HCT116 (cell line): ENCODE measurements around the gene CTBP2. TPM values are rescaled to one million over a fixed set of nuclear protein-coding genes. Genes with fewer than 3 reads are reported as not detected.

Source experiments
- ATAC-seq: fragments of 200-7000 bp; cut with Tn5 transposase; 2 replicates; pipeline ENCODE4 v1.9.1; 2020; ENCODE audit warnings: mild to moderate bottlenecking, moderate library complexity
- BruUV-seq: library from RNA; stranded (reverse); fragments of 400-500 nt; replicated peaks from 2 replicates; lab custom pipeline; 2021; lab: Mats Ljungman, UMichigan
- CTCF ChIA-PET: fragments of 300-600 bp; sonication (Branson Sonifier 250); formaldehyde crosslinking; loops from one replicate; lab custom pipeline; 2021; ENCODE audit warnings: antibody characterized with exemption; lab: Charles Lee
- POLR2A ChIA-PET: fragments of 300-600, 350-600 bp; sonication (Branson Sonifier 250); formaldehyde crosslinking; loops from one replicate; lab custom pipeline; 2021; ENCODE audit warnings: antibody characterized with exemption; lab: Charles Lee
- RAD21 ChIA-PET, 2 experiments: fragments of 300-600 bp; sonication (Branson Sonifier 250); formaldehyde crosslinking; loops; one replicate each; lab custom pipeline; 2023; ENCODE audit warnings: low total read pairs in 2 of 2; ENCODE audit not compliant: uncharacterized antibody in 2 of 2, unreplicated experiment in 2 of 2, low non-redundant PET in 1 of 2; lab: Charles Lee
- DNase-seq: peaks from one replicate; pipeline ENCODE4 v3.0.0-alpha.2; 2010; ENCODE audit warnings: low read depth, low spot score
- H2AFZ ChIP-seq: fragments of 200-600 bp; shearing (Covaris generic), sonication (generic); 2 replicates; pipeline ENCODE4 v1.6.1; 2017; ENCODE audit warnings: low read depth, mixed run types, mixed read lengths, antibody characterized with exemption, low read length; ENCODE audit not compliant: poor library complexity, severe bottlenecking
- H3K27ac ChIP-seq: 2 replicates; pipeline ENCODE4 v1.5.1; 2012; ENCODE audit warnings: low read depth, low read length
- H3K27me3 ChIP-seq: fragments of 200-600 bp; sonication (generic); 2 replicates; pipeline ENCODE4 v1.6.1; 2016; ENCODE audit warnings: mixed run types, low read length, mixed read lengths; ENCODE audit not compliant: insufficient read depth
- H3K36me3 ChIP-seq, 2 experiments: fragments of 200-500 bp in 1 of 2; fragments of 200-600 bp in 1 of 2; sonication (Bioruptor generic) in 1 of 2; sonication (generic) in 1 of 2; 2 replicates each; pipeline versions ENCODE4 v1.5.1 to v1.6.1; 2014 to 2016; ENCODE audit warnings: low read length in 2 of 2, inconsistent platforms in 1 of 2, mixed read lengths in 1 of 2, mixed run types in 1 of 2; ENCODE audit not compliant: insufficient read depth in 2 of 2, control insufficient read depth in 1 of 2
- H3K4me1 ChIP-seq, 2 experiments: fragments of 200-600 bp in 1 of 2; sonication (generic) in 1 of 2; 2 replicates each; pipeline versions ENCODE4 v1.5.1 to v1.6.1; 2012 to 2017; ENCODE audit warnings: low read length in 2 of 2, inconsistent platforms in 1 of 2, mild to moderate bottlenecking in 1 of 2, mixed read lengths in 1 of 2, mixed run types in 1 of 2, moderate library complexity in 1 of 2; ENCODE audit not compliant: insufficient read depth in 2 of 2, control insufficient read depth in 1 of 2
- H3K4me2 ChIP-seq: fragments of 200-600 bp; sonication (generic); 2 replicates; pipeline ENCODE4 v1.6.1; 2017; ENCODE audit warnings: mixed run types, low read length, mixed read lengths
- H3K4me3 ChIP-seq, 2 experiments: fragments of 200-600 bp in 1 of 2; sonication (generic) in 1 of 2; replicated peaks in 1 of 2; 2 replicates each; pipeline ENCODE4 v1.5.1; 2011 to 2016; ENCODE audit warnings: low read length in 2 of 2, control low read depth in 1 of 2, low read depth in 1 of 2, mild to moderate bottlenecking in 1 of 2, mixed read lengths in 1 of 2, mixed run types in 1 of 2
- H3K79me2 ChIP-seq: fragments of 200-600 bp; sonication (generic); 2 replicates; pipeline ENCODE4 v1.6.1; 2017; ENCODE audit warnings: mild to moderate bottlenecking, mixed run types, low read length, moderate library complexity, mixed read lengths; ENCODE audit not compliant: insufficient read depth
- H3K9ac ChIP-seq: fragments of 200-600 bp; sonication (generic); 2 replicates; pipeline ENCODE4 v1.6.1; 2016; ENCODE audit warnings: low read length, mixed read lengths
- H3K9me2 ChIP-seq: fragments of 200-600 bp; sonication (generic), shearing (Covaris generic); 2 replicates; pipeline ENCODE4 v1.6.1; 2017; ENCODE audit warnings: mixed run types, mild to moderate bottlenecking, moderate library complexity; ENCODE audit not compliant: insufficient read depth
- H3K9me3 ChIP-seq, 2 experiments: fragments of 200-500 bp in 1 of 2; fragments of 200-600 bp in 1 of 2; sonication (Bioruptor generic) in 1 of 2; sonication (generic) in 1 of 2; 2 replicates each; pipeline ENCODE4 v1.6.1; 2014 to 2017; ENCODE audit warnings: low read length in 2 of 2, mixed read lengths in 2 of 2, inconsistent platforms in 1 of 2, low read depth in 1 of 2, mild to moderate bottlenecking in 1 of 2, mixed run types in 1 of 2, moderate library complexity in 1 of 2; ENCODE audit not compliant: control insufficient read depth in 1 of 2, insufficient read depth in 1 of 2
- H4K20me1 ChIP-seq: fragments of 200-600 bp; sonication (generic), shearing (Covaris generic); 2 replicates; pipeline ENCODE4 v1.6.1; 2017; ENCODE audit warnings: mixed run types, mild to moderate bottlenecking, moderate library complexity; ENCODE audit not compliant: insufficient read depth
- CEBPB ChIP-seq: IDR thresholded peaks from 2 replicates; pipeline ENCODE4 v1.6.1; 2012; ENCODE audit warnings: low read depth
- EZH2 ChIP-seq: fragments of 200-600 bp; sonication (generic); IDR thresholded peaks from 2 replicates; pipeline ENCODE4 v1.6.1; 2017; ENCODE audit warnings: antibody characterized with exemption, mixed run types
- JUND ChIP-seq: IDR thresholded peaks from 2 replicates; pipeline ENCODE4 v1.6.1; 2012
- SP1 ChIP-seq: IDR thresholded peaks from 2 replicates; pipeline ENCODE4 v1.6.1; 2012; ENCODE audit warnings: low read depth
- TCF7L2 ChIP-seq: IDR thresholded peaks from 2 replicates; pipeline ENCODE4 v1.7.0; 2011; ENCODE audit warnings: borderline replicate concordance, inconsistent platforms; ENCODE audit not compliant: insufficient read depth, insufficient read length; ENCODE audit errors: extremely low read depth
- ZFX ChIP-seq: fragments of 450-650 bp; IDR thresholded peaks from 2 replicates; pipeline ENCODE4 v1.6.1; 2017
- ZNF274 ChIP-seq: fragments of 200-500 bp; sonication (Bioruptor generic); IDR thresholded peaks from 2 replicates; pipeline ENCODE4 v1.6.1; 2014; ENCODE audit warnings: mild to moderate bottlenecking, low read depth, low read length, inconsistent platforms
- intact Hi-C: fragments of 100-400 bp; cut with micrococcal nuclease; formaldehyde crosslinking; loops from 2 replicates; pipeline ENCODE4 v1.10.0; 2022
- total RNA-seq: library from RNA; stranded (reverse); gene quantifications from one replicate; pipeline ENCODE4 v1.2.1, GENCODE V29; 2021; ENCODE audit not compliant: unreplicated experiment
- TF ChIP-seq, protein P1 (sequence below): IDR thresholded peaks from 2 replicates; pipeline ENCODE4 v1.6.1; 2012
- TF ChIP-seq, protein P2 (sequence below): IDR thresholded peaks from 2 replicates; pipeline ENCODE4 v1.6.1; 2012
- TF ChIP-seq, protein P3 (sequence below): IDR thresholded peaks from 2 replicates; pipeline ENCODE4 v1.6.1; 2011; ENCODE audit warnings: mild to moderate bottlenecking, low read length, moderate library complexity; ENCODE audit not compliant: insufficient replicate concordance; ENCODE audit errors: extremely low read depth
- TF ChIP-seq, protein P4 (sequence below): IDR thresholded peaks from 2 replicates; pipeline ENCODE4 v1.6.1; 2012; ENCODE audit warnings: low read depth
- TF ChIP-seq, protein P5 (sequence below), 3 experiments: fragments of 200-600 bp in 1 of 3; sonication (generic) in 1 of 3; IDR thresholded peaks in 2 of 3; conservative IDR thresholded peaks in 1 of 3; 2 replicates each; pipeline ENCODE4 v1.5.1; 2012 to 2017; ENCODE audit warnings: low read depth in 2 of 3, low read length in 2 of 3, antibody characterized with exemption in 1 of 3, borderline replicate concordance in 1 of 3, control low read depth in 1 of 3, mild to moderate bottlenecking in 1 of 3, mixed read lengths in 1 of 3, mixed run types in 1 of 3, moderate library complexity in 1 of 3; ENCODE audit not compliant: insufficient read depth in 1 of 3

CTBP2 gene
- total RNA-seq, 1 experiment from 2014 or later, result 144 TPM

DNA sequence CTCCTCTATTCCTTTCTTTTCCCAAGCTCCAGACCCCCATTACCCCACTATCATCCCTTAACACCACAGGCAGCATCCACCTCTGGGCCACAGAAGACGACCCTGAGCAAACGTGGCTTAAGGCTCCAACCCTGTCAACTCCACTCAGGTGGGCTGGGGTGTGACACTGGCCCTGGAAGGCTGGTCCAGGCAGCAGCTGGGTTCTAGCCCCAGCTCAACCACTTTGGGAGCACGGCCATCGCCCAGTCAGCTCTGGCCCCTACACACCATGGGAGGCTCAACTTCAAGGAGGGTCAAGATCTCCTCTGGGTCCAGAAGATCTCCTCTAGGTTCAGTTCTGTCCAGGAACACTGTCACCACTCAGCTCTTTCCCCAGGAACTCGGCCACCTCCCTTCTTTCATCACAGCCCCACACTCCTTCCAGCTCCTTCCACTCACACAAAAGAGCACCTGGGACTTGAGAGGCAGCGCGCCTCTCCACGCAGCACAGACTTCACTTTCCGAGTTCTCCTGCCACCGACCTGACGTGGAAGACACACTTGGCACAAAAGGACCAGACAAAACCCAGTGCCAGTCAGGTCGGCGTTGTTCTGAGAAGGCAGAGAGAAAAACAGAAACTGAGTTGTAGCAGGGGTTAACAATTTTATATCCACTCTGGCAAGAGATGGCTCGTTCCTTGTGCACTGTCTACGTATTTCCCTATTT is 84.1 kb downstream of the CTBP2 start:
- H3K9me2 ChIP-seq, result no peaks in the 10 kb centered on the region
- intact Hi-C loops, result no loop called here
- RAD21 ChIA-PET, result interaction anchor here in 1 of 2 experiments (0.8 kb wide), 1 partner anchor 7 kb away, joined by 3 read pairs; no protein-coding TSS in a partner anchor
- peaks cover 0 to 7% of the 10 kb centered on the region in 2 experiments; a peak in 2 of 4 replicates for H3K36me3 ChIP-seq
- TF ChIP-seq JUND (no peak), EZH2 (no peak), SP1 (no peak), ZFX (no peak; the same call in 1 of the 2 replicates), TCF7L2 (no peak), ZNF274 (no peak), CEBPB (no peak)
- TF ChIP-seq, protein P1, sequence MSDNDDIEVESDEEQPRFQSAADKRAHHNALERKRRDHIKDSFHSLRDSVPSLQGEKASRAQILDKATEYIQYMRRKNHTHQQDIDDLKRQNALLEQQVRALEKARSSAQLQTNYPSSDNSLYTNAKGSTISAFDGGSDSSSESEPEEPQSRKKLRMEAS, result no peak
- TF ChIP-seq, protein P2, sequence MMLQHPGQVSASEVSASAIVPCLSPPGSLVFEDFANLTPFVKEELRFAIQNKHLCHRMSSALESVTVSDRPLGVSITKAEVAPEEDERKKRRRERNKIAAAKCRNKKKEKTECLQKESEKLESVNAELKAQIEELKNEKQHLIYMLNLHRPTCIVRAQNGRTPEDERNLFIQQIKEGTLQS, result no peak
- TF ChIP-seq, protein P3, sequence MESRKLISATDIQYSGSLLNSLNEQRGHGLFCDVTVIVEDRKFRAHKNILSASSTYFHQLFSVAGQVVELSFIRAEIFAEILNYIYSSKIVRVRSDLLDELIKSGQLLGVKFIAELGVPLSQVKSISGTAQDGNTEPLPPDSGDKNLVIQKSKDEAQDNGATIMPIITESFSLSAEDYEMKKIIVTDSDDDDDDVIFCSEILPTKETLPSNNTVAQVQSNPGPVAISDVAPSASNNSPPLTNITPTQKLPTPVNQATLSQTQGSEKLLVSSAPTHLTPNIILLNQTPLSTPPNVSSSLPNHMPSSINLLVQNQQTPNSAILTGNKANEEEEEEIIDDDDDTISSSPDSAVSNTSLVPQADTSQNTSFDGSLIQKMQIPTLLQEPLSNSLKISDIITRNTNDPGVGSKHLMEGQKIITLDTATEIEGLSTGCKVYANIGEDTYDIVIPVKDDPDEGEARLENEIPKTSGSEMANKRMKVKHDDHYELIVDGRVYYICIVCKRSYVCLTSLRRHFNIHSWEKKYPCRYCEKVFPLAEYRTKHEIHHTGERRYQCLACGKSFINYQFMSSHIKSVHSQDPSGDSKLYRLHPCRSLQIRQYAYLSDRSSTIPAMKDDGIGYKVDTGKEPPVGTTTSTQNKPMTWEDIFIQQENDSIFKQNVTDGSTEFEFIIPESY, result no peak
- TF ChIP-seq, protein P4, sequence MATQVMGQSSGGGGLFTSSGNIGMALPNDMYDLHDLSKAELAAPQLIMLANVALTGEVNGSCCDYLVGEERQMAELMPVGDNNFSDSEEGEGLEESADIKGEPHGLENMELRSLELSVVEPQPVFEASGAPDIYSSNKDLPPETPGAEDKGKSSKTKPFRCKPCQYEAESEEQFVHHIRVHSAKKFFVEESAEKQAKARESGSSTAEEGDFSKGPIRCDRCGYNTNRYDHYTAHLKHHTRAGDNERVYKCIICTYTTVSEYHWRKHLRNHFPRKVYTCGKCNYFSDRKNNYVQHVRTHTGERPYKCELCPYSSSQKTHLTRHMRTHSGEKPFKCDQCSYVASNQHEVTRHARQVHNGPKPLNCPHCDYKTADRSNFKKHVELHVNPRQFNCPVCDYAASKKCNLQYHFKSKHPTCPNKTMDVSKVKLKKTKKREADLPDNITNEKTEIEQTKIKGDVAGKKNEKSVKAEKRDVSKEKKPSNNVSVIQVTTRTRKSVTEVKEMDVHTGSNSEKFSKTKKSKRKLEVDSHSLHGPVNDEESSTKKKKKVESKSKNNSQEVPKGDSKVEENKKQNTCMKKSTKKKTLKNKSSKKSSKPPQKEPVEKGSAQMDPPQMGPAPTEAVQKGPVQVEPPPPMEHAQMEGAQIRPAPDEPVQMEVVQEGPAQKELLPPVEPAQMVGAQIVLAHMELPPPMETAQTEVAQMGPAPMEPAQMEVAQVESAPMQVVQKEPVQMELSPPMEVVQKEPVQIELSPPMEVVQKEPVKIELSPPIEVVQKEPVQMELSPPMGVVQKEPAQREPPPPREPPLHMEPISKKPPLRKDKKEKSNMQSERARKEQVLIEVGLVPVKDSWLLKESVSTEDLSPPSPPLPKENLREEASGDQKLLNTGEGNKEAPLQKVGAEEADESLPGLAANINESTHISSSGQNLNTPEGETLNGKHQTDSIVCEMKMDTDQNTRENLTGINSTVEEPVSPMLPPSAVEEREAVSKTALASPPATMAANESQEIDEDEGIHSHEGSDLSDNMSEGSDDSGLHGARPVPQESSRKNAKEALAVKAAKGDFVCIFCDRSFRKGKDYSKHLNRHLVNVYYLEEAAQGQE, result no peak
- TF ChIP-seq, protein P5, sequence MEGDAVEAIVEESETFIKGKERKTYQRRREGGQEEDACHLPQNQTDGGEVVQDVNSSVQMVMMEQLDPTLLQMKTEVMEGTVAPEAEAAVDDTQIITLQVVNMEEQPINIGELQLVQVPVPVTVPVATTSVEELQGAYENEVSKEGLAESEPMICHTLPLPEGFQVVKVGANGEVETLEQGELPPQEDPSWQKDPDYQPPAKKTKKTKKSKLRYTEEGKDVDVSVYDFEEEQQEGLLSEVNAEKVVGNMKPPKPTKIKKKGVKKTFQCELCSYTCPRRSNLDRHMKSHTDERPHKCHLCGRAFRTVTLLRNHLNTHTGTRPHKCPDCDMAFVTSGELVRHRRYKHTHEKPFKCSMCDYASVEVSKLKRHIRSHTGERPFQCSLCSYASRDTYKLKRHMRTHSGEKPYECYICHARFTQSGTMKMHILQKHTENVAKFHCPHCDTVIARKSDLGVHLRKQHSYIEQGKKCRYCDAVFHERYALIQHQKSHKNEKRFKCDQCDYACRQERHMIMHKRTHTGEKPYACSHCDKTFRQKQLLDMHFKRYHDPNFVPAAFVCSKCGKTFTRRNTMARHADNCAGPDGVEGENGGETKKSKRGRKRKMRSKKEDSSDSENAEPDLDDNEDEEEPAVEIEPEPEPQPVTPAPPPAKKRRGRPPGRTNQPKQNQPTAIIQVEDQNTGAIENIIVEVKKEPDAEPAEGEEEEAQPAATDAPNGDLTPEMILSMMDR (IDR thresholded peaks at IDR 0.05 in 2 of 3, conservative IDR thresholded peaks at IDR 0.05 in 1 of 3; ENCODE audit: borderline replicate concordance in 1 of 3, insufficient read depth in 1 of 3, low read depth in 2 of 3, low read length in 2 of 3), result no peak
- TF ChIP-seq, all 23 proteins: peak for 0
- Histone ChIP-seq H4K20me1 (no peaks in the 10 kb centered on the region), H2AFZ (no peak overlapping the region), H3K4me2 (no peak overlapping the region), H3K27ac (no peak overlapping the region), H3K27me3 (no peaks in the 10 kb centered on the region), H3K4me3 (no peak overlapping the region), H3K9me3 (no peaks in the 10 kb centered on the region), H3K9ac (no peak overlapping the region), H3K79me2 (peaks cover 97% of the 10 kb centered on the region), H3K4me1 (no peaks in the 10 kb centered on the region; a peak in 1 of 4 replicates)
- POLR2A ChIA-PET, result interaction anchor here (1.3 kb wide), 1 partner anchor 10 kb away, joined by 3 read pairs; no protein-coding TSS in a partner anchor
- BruUV-seq, result TSS peak; percentile 18
- CTCF ChIA-PET, result interaction anchor here (1.4 kb wide), 1 partner anchor 15 kb away, joined by 4 read pairs; no protein-coding TSS in a partner anchor
- DNase-seq, result no peak
- ATAC-seq, result no peak
